HCT116 (cell line): ENCODE results near the gene GNB2. TPM values are rescaled to one million over a fixed set of nuclear protein-coding genes. Genes with fewer than 3 reads are reported as not detected.

Experiments used
- ATAC-seq: fragments of 200-7000 bp; cut with Tn5 transposase; 2 replicates; pipeline ENCODE4 v1.9.1; 2020; ENCODE audit warnings: mild to moderate bottlenecking, moderate library complexity
- BruUV-seq: library from RNA; stranded (reverse); fragments of 400-500 nt; replicated peaks from 2 replicates; lab custom pipeline; 2021; lab: Mats Ljungman, UMichigan
- CTCF ChIA-PET: fragments of 300-600 bp; sonication (Branson Sonifier 250); formaldehyde crosslinking; loops from one replicate; lab custom pipeline; 2021; ENCODE audit warnings: antibody characterized with exemption; lab: Charles Lee
- POLR2A ChIA-PET: fragments of 300-600, 350-600 bp; sonication (Branson Sonifier 250); formaldehyde crosslinking; loops from one replicate; lab custom pipeline; 2021; ENCODE audit warnings: antibody characterized with exemption; lab: Charles Lee
- RAD21 ChIA-PET, 2 experiments: fragments of 300-600 bp; sonication (Branson Sonifier 250); formaldehyde crosslinking; loops; one replicate each; lab custom pipeline; 2023; ENCODE audit warnings: low total read pairs in 2 of 2; ENCODE audit not compliant: uncharacterized antibody in 2 of 2, unreplicated experiment in 2 of 2, low non-redundant PET in 1 of 2; lab: Charles Lee
- DNase-seq: peaks from one replicate; pipeline ENCODE4 v3.0.0-alpha.2; 2010; ENCODE audit warnings: low read depth, low spot score
- H2AFZ ChIP-seq: fragments of 200-600 bp; shearing (Covaris generic), sonication (generic); 2 replicates; pipeline ENCODE4 v1.6.1; 2017; ENCODE audit warnings: low read depth, mixed run types, mixed read lengths, antibody characterized with exemption, low read length; ENCODE audit not compliant: poor library complexity, severe bottlenecking
- H3K27ac ChIP-seq: 2 replicates; pipeline ENCODE4 v1.5.1; 2012; ENCODE audit warnings: low read depth, low read length
- H3K27me3 ChIP-seq: fragments of 200-600 bp; sonication (generic); 2 replicates; pipeline ENCODE4 v1.6.1; 2016; ENCODE audit warnings: mixed run types, low read length, mixed read lengths; ENCODE audit not compliant: insufficient read depth
- H3K36me3 ChIP-seq, 2 experiments: fragments of 200-500 bp in 1 of 2; fragments of 200-600 bp in 1 of 2; sonication (Bioruptor generic) in 1 of 2; sonication (generic) in 1 of 2; 2 replicates each; pipeline versions ENCODE4 v1.5.1 to v1.6.1; 2014 to 2016; ENCODE audit warnings: low read length in 2 of 2, inconsistent platforms in 1 of 2, mixed read lengths in 1 of 2, mixed run types in 1 of 2; ENCODE audit not compliant: insufficient read depth in 2 of 2, control insufficient read depth in 1 of 2
- H3K4me1 ChIP-seq, 2 experiments: fragments of 200-600 bp in 1 of 2; sonication (generic) in 1 of 2; 2 replicates each; pipeline versions ENCODE4 v1.5.1 to v1.6.1; 2012 to 2017; ENCODE audit warnings: low read length in 2 of 2, inconsistent platforms in 1 of 2, mild to moderate bottlenecking in 1 of 2, mixed read lengths in 1 of 2, mixed run types in 1 of 2, moderate library complexity in 1 of 2; ENCODE audit not compliant: insufficient read depth in 2 of 2, control insufficient read depth in 1 of 2
- H3K4me2 ChIP-seq: fragments of 200-600 bp; sonication (generic); 2 replicates; pipeline ENCODE4 v1.6.1; 2017; ENCODE audit warnings: mixed run types, low read length, mixed read lengths
- H3K4me3 ChIP-seq, 2 experiments: fragments of 200-600 bp in 1 of 2; sonication (generic) in 1 of 2; replicated peaks in 1 of 2; 2 replicates each; pipeline ENCODE4 v1.5.1; 2011 to 2016; ENCODE audit warnings: low read length in 2 of 2, control low read depth in 1 of 2, low read depth in 1 of 2, mild to moderate bottlenecking in 1 of 2, mixed read lengths in 1 of 2, mixed run types in 1 of 2
- H3K79me2 ChIP-seq: fragments of 200-600 bp; sonication (generic); 2 replicates; pipeline ENCODE4 v1.6.1; 2017; ENCODE audit warnings: mild to moderate bottlenecking, mixed run types, low read length, moderate library complexity, mixed read lengths; ENCODE audit not compliant: insufficient read depth
- H3K9ac ChIP-seq: fragments of 200-600 bp; sonication (generic); 2 replicates; pipeline ENCODE4 v1.6.1; 2016; ENCODE audit warnings: low read length, mixed read lengths
- H3K9me2 ChIP-seq: fragments of 200-600 bp; sonication (generic), shearing (Covaris generic); 2 replicates; pipeline ENCODE4 v1.6.1; 2017; ENCODE audit warnings: mixed run types, mild to moderate bottlenecking, moderate library complexity; ENCODE audit not compliant: insufficient read depth
- H3K9me3 ChIP-seq, 2 experiments: fragments of 200-500 bp in 1 of 2; fragments of 200-600 bp in 1 of 2; sonication (Bioruptor generic) in 1 of 2; sonication (generic) in 1 of 2; 2 replicates each; pipeline ENCODE4 v1.6.1; 2014 to 2017; ENCODE audit warnings: low read length in 2 of 2, mixed read lengths in 2 of 2, inconsistent platforms in 1 of 2, low read depth in 1 of 2, mild to moderate bottlenecking in 1 of 2, mixed run types in 1 of 2, moderate library complexity in 1 of 2; ENCODE audit not compliant: control insufficient read depth in 1 of 2, insufficient read depth in 1 of 2
- H4K20me1 ChIP-seq: fragments of 200-600 bp; sonication (generic), shearing (Covaris generic); 2 replicates; pipeline ENCODE4 v1.6.1; 2017; ENCODE audit warnings: mixed run types, mild to moderate bottlenecking, moderate library complexity; ENCODE audit not compliant: insufficient read depth
- ATF3 ChIP-seq: IDR thresholded peaks from 2 replicates; pipeline ENCODE4 v1.6.1; 2012
- CTCF ChIP-seq, 3 experiments: fragments of 200-600 bp in 1 of 3; sonication (generic) in 1 of 3; IDR thresholded peaks in 2 of 3; conservative IDR thresholded peaks in 1 of 3; 2 replicates each; pipeline ENCODE4 v1.5.1; 2012 to 2017; ENCODE audit warnings: low read depth in 2 of 3, low read length in 2 of 3, antibody characterized with exemption in 1 of 3, borderline replicate concordance in 1 of 3, control low read depth in 1 of 3, mild to moderate bottlenecking in 1 of 3, mixed read lengths in 1 of 3, mixed run types in 1 of 3, moderate library complexity in 1 of 3; ENCODE audit not compliant: insufficient read depth in 1 of 3
- EZH2 ChIP-seq: fragments of 200-600 bp; sonication (generic); IDR thresholded peaks from 2 replicates; pipeline ENCODE4 v1.6.1; 2017; ENCODE audit warnings: antibody characterized with exemption, mixed run types
- POLR2AphosphoS5 ChIP-seq: IDR thresholded peaks from 2 replicates; pipeline ENCODE4 v1.6.1; 2011; ENCODE audit warnings: mild to moderate bottlenecking, low read depth, low read length, moderate library complexity
- RAD21 ChIP-seq: IDR thresholded peaks from 2 replicates; pipeline ENCODE4 v1.6.1; 2012; ENCODE audit warnings: low read depth, mild to moderate bottlenecking
- SIN3A ChIP-seq: IDR thresholded peaks from 2 replicates; pipeline ENCODE4 v1.6.1; 2012; ENCODE audit warnings: low read depth
- SP1 ChIP-seq: IDR thresholded peaks from 2 replicates; pipeline ENCODE4 v1.6.1; 2012; ENCODE audit warnings: low read depth
- YY1 ChIP-seq: IDR thresholded peaks from 2 replicates; pipeline ENCODE4 v1.6.1; 2011; ENCODE audit warnings: low read length, low read depth, moderate library complexity, mild to moderate bottlenecking; ENCODE audit not compliant: insufficient replicate concordance; ENCODE audit errors: extremely low read depth
- intact Hi-C: fragments of 100-400 bp; cut with micrococcal nuclease; formaldehyde crosslinking; loops from 2 replicates; pipeline ENCODE4 v1.10.0; 2022
- total RNA-seq: library from RNA; stranded (reverse); gene quantifications from one replicate; pipeline ENCODE4 v1.2.1, GENCODE V29; 2021; ENCODE audit not compliant: unreplicated experiment
- TF ChIP-seq, protein P1 (sequence below): IDR thresholded peaks from 2 replicates; pipeline ENCODE4 v1.6.1; 2011; ENCODE audit warnings: mild to moderate bottlenecking, low read length, moderate library complexity; ENCODE audit not compliant: insufficient replicate concordance; ENCODE audit errors: extremely low read depth

The GNB2 gene
- total RNA-seq, 1 experiment from 2014 or later: 246 TPM

DNA sequence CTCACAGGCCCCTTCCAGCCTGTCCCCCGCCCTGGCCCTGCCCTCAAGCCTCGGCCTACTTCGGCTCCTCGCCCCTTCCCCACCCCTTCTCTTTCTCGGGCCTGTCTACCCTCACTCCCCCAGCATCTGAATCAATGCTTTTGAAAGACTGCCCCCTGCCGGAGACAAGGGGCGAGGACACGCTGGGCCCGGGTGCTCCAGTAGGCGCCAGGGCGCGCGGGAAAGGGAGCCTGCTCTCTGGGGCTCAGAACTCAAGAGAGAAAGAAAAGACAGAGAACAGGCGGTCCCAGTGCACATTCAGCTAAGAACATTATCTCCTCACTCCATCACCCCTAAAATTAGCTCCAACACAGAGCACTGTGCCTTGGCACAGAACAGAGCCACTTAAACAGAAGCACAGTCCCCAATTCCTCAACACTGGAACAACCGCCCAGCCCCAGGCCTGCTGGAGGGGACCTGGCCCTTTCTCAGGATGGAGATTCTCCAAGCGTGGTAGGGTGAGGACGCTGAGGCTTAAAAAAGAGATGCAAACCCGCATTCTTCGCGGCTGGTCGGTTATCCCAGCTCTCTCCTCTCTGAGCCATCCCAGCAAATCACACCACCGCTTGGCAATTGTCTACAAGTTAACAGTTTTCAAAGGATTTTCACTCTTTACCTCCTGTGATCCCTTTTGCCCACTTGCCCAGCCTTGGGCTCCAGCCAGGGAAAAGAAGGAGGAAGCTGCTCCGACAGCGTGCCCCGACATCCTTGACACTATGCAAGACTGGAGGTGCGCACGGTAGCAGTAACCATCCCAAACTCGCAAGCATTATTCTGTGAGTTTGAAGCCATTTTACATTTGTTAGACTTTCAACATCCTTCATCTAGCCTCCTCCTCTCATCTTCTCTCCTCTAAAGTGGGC, 18.4 kb downstream of the GNB2 start:
- no peaks in the 10 kb centered on the region for H4K20me1 ChIP-seq
- POLR2A ChIA-PET: interaction anchor here (1.7 kb wide), 1 partner anchor 13 kb away, joined by 4 read pairs; the partner anchor contains the start of gene POP7
- H3K27ac ChIP-seq: peak overlapping the region; percentile 47
- peak overlapping the region; percentile 92 for H3K9ac ChIP-seq
- no peaks in the 10 kb centered on the region for H3K9me2 ChIP-seq
- ATAC-seq: peak; percentile 80
- H3K79me2 ChIP-seq: peaks cover 64% of the 10 kb centered on the region
- TF ChIP-seq SP1 (no peak), ATF3 (no peak), RAD21 (peak; percentile 87), YY1 (peak; percentile 24), SIN3A (no peak), CTCF (IDR thresholded peaks at IDR 0.05 in 2 of 3, conservative IDR thresholded peaks at IDR 0.05 in 1 of 3; ENCODE audit: borderline replicate concordance in 1 of 3, insufficient read depth in 1 of 3, low read depth in 2 of 3, low read length in 2 of 3) (peak; percentile 89 to 94 (median 91)), POLR2AphosphoS5 (0 out of 2 replicates have a peak, but pooled peaks have one; percentile 24), EZH2 (no peak)
- TF ChIP-seq, protein P1, sequence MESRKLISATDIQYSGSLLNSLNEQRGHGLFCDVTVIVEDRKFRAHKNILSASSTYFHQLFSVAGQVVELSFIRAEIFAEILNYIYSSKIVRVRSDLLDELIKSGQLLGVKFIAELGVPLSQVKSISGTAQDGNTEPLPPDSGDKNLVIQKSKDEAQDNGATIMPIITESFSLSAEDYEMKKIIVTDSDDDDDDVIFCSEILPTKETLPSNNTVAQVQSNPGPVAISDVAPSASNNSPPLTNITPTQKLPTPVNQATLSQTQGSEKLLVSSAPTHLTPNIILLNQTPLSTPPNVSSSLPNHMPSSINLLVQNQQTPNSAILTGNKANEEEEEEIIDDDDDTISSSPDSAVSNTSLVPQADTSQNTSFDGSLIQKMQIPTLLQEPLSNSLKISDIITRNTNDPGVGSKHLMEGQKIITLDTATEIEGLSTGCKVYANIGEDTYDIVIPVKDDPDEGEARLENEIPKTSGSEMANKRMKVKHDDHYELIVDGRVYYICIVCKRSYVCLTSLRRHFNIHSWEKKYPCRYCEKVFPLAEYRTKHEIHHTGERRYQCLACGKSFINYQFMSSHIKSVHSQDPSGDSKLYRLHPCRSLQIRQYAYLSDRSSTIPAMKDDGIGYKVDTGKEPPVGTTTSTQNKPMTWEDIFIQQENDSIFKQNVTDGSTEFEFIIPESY: no peak
- intact Hi-C loops: loop anchor here (2.0 to 5.0 kb wide), 2 partner anchors 60 to 223 kb away; no protein-coding TSS in a partner anchor
- TSS peak; percentile 64 for BruUV-seq
- RAD21 ChIA-PET: no interaction called here
- no peaks in the 10 kb centered on the region for H3K27me3 ChIP-seq
- H3K4me2 ChIP-seq: peak overlapping the region; percentile 74
- no peaks in the 10 kb centered on the region for H3K9me3 ChIP-seq
- CTCF ChIA-PET: interaction anchor here (1.3 to 5.1 kb wide), 6 partner anchors 11 to 62 kb away, joined by 3 to 25 read pairs (median 6); partner anchors contain the start of gene POP7
- H3K36me3 ChIP-seq: peaks cover 16 to 20% of the 10 kb centered on the region in 2 experiments; a peak in 3 of 4 replicates
- DNase-seq: no peak
- H3K4me3 ChIP-seq: peak overlapping the region; percentile 87 to 89
- H2AFZ ChIP-seq: no peak overlapping the region
- H3K4me1 ChIP-seq: peaks cover 18 to 33% of the 10 kb centered on the region in 2 experiments; a peak in 3 of 4 replicates
